ENCODE results near the gene THRAP3. TPM values are rescaled to one million over a fixed set of nuclear protein-coding genes. Genes with fewer than 3 reads are reported as not detected.

THRAP3 gene
- total RNA-seq, 5 donors from 2014 or later (not counting 1 experiment from before 2014, with no cell fraction given): 75.2 to 111 (median 101) TPM

DNA sequence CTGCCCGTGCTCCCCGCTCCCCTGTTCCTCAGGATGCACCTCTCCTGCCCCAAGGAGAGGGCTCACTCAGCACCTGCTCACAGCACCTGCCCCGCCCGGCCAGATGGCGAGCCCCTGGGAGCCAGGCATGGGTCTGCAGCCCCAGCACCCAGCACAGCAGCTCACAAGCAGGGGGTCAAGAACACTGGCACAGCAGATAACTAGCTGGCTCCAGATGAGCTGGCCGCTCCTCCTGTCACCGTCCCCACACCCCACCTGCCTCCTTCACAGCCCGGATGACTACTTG lies 120.1 kb downstream of the THRAP3 start:
- DNase-seq: no peak
- Histone ChIP-seq H3K36me3 (ENCODE audit: control insufficient read depth in 2 of 2, extremely low read depth in 1 of 2, insufficient read depth in 1 of 2, low read length in 1 of 2) (peaks cover 24 to 83% of the 10 kb centered on the region in 2 donors), H3K27ac (ENCODE audit: low read length) (no peak overlapping the region), H3K27me3 (replicated peaks in 1 of 2; ENCODE audit: control insufficient read depth in 2 of 2, extremely low read depth in 1 of 2, insufficient read depth in 2 of 2, low read length in 1 of 2) (no peaks in the 10 kb centered on the region), H3K4me1 (ENCODE audit: control insufficient read depth in 1 of 2, extremely low read depth in 1 of 2, insufficient read depth in 2 of 2, low read length in 2 of 2) (peaks cover 0 to 12% of the 10 kb centered on the region in 2 experiments), H3K9me3 (no peaks in the 10 kb centered on the region), H3K4me3 (ENCODE audit: control insufficient read depth in 1 of 2, extremely low read depth in 1 of 2, low read length in 1 of 2) (no peak overlapping the region)
- Mint-ChIP-seq H3K4me3 (no peak overlapping the region), H3K27ac (peak overlapping the region in 1 of 2 donors; percentile 69), H3K9me3 (no peaks in the 10 kb centered on the region), H3K4me1 (peaks cover 16 to 20% (median 20%) of the 10 kb centered on the region in 3 donors), H3K27me3 (no peaks in the 10 kb centered on the region), H3K36me3 (peaks cover 45% of the 10 kb centered on the region)
- POLR2A ChIA-PET: no interaction called here
- 92% methylated on average over 8 of the region's 8 CpGs for WGBS (ENCODE audit: insufficient coverage)
- no peak for ATAC-seq (replicated peaks in 1 of 4)
- CTCF ChIA-PET: interaction anchor here (0.6 to 2.7 kb wide), 4 partner anchors 10 to 52 kb away, joined by 3 to 24 read pairs (median 5); no protein-coding TSS in a partner anchor

DNA sequence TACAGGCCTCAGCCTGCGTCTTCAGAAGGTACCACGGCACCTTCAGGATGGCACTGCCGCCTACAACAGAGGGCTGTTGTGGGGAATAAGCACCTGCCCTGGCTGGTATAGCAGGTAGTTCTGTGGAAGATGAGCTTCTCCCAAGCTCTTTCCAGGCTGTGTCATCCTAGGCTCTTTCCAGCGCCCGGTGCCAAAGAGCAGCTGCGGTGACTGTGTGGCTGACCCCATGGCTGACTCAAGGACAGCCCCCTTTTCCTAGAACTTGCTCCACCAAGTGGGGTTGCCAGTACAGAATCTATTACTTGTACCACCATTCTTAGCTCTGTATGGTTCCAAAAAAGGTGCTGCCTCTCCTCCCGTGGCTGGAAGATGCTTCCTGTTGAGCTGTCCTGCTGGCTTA lies 121.1 kb downstream of the THRAP3 start:
- Histone ChIP-seq H3K4me1 (ENCODE audit: control insufficient read depth in 1 of 2, extremely low read depth in 1 of 2, insufficient read depth in 2 of 2, low read length in 2 of 2) (peaks cover 2 to 19% of the 10 kb centered on the region in 2 experiments), H3K27ac (ENCODE audit: low read length) (no peak overlapping the region), H3K27me3 (replicated peaks in 1 of 2; ENCODE audit: control insufficient read depth in 2 of 2, extremely low read depth in 1 of 2, insufficient read depth in 2 of 2, low read length in 1 of 2) (no peaks in the 10 kb centered on the region), H3K36me3 (ENCODE audit: control insufficient read depth in 2 of 2, extremely low read depth in 1 of 2, insufficient read depth in 1 of 2, low read length in 1 of 2) (peaks cover 19 to 76% of the 10 kb centered on the region in 2 donors), H3K4me3 (ENCODE audit: control insufficient read depth in 1 of 2, extremely low read depth in 1 of 2, low read length in 1 of 2) (no peak overlapping the region), H3K9me3 (no peaks in the 10 kb centered on the region)
- H3K4me3 Mint-ChIP-seq: no peak overlapping the region
- ChIA-PET CTCF (interaction anchor here in 1 of 2 donors (0.6 to 1.5 kb wide), 2 partner anchors 24 to 67 kb away, joined by 4 to 5 read pairs; no protein-coding TSS in a partner anchor), POLR2A (no interaction called here)
- no peak overlapping the region for H3K27ac Mint-ChIP-seq
- ATAC-seq (replicated peaks in 1 of 4): no peak
- peaks cover 15 to 22% (median 20%) of the 10 kb centered on the region in 3 donors for H3K4me1 Mint-ChIP-seq
- no peak for DNase-seq
- H3K9me3 Mint-ChIP-seq: no peaks in the 10 kb centered on the region
- 91% methylated on average over 4 of the region's 7 CpGs for WGBS (ENCODE audit: insufficient coverage)
- no peaks in the 10 kb centered on the region for H3K27me3 Mint-ChIP-seq
- H3K36me3 Mint-ChIP-seq: peaks cover 45% of the 10 kb centered on the region

DNA sequence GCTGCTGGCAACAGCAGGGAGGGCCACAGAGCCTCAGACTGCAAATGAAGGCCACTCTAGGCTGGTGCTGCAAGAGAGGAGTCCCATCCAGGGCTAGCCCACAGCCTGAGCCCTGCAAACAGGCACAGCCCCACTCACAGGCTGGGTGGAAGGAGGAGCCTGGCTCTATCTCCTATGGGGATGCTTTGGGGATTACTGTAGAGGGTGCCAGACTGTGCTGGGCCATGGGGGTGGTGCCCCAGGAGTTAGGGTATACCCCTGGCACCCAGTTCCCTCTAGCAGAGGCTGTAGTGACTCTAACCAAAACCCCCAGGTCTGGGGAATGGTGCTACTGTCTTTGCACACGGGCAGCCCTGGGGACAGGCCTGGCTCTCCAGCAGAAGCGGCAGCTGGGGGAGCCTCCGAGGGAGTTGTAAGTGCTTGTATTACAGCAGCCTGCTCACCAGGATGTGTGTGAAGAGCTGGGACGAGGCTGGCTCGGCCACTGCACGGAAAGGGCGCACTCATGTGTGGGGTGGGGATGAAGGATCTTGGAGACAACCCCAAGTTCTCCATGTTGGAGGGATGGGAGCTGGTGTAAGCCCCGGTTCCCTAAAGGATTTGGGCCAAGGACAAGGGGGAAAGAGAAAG lies 122.6 kb downstream of the THRAP3 start:
- peaks cover 14 to 64% of the 10 kb centered on the region in 2 donors for H3K36me3 ChIP-seq (ENCODE audit: control insufficient read depth in 2 of 2, extremely low read depth in 1 of 2, insufficient read depth in 1 of 2, low read length in 1 of 2)
- no peaks in the 10 kb centered on the region for H3K27me3 Mint-ChIP-seq
- H3K9me3 Mint-ChIP-seq: no peaks in the 10 kb centered on the region
- H3K4me1 Mint-ChIP-seq: peaks cover 30 to 36% (median 32%) of the 10 kb centered on the region in 3 donors
- no peak overlapping the region for H3K27ac ChIP-seq (ENCODE audit: low read length)
- H3K9me3 ChIP-seq: no peaks in the 10 kb centered on the region
- ChIA-PET CTCF (interaction anchor here in 1 of 2 donors (0.9 kb wide), 1 partner anchor 10 kb away, joined by 3 read pairs; no protein-coding TSS in a partner anchor), POLR2A (no interaction called here)
- ATAC-seq (replicated peaks in 1 of 4) (no peak), DNase-seq (no peak)
- H3K4me3 Mint-ChIP-seq: no peak overlapping the region
- no peak overlapping the region for H3K27ac Mint-ChIP-seq
- 95% methylated on average over 8 of the region's 8 CpGs for WGBS (ENCODE audit: insufficient coverage)
- peaks cover 2 to 34% of the 10 kb centered on the region in 2 experiments for H3K4me1 ChIP-seq (ENCODE audit: control insufficient read depth in 1 of 2, extremely low read depth in 1 of 2, insufficient read depth in 2 of 2, low read length in 2 of 2)
- H3K27me3 ChIP-seq (replicated peaks in 1 of 2; ENCODE audit: control insufficient read depth in 2 of 2, extremely low read depth in 1 of 2, insufficient read depth in 2 of 2, low read length in 1 of 2): no peaks in the 10 kb centered on the region
- peaks cover 38% of the 10 kb centered on the region for H3K36me3 Mint-ChIP-seq
- H3K4me3 ChIP-seq (ENCODE audit: control insufficient read depth in 1 of 2, extremely low read depth in 1 of 2, low read length in 1 of 2): no peak overlapping the region

DNA sequence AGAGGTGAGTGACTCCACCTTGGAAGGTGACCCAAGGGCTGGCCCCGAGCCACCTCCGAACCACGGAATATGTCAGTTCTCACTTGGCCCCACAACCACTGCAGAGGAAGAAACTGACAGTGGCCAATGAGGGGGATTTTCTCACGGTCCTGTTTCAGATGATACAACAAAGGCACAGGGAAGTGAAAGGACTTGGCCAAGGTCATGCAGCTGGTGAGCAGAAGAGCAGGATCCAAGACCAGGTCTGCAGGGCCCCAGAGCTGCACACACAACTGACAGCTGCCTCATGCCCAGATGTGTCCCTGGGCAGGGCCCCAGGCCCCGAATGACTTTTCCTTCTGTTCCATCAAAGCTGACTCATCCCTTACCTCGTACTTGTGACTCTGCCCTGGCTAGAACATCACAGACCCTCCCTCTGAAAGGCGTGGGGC lies 125.0 kb downstream of the THRAP3 start:
- Histone ChIP-seq H3K36me3 (ENCODE audit: control insufficient read depth in 2 of 2, extremely low read depth in 1 of 2, insufficient read depth in 1 of 2, low read length in 1 of 2) (peaks cover 12 to 57% of the 10 kb centered on the region in 2 donors), H3K4me1 (ENCODE audit: control insufficient read depth in 1 of 2, extremely low read depth in 1 of 2, insufficient read depth in 2 of 2, low read length in 2 of 2) (peaks cover 2 to 29% of the 10 kb centered on the region in 2 experiments), H3K27me3 (replicated peaks in 1 of 2; ENCODE audit: control insufficient read depth in 2 of 2, extremely low read depth in 1 of 2, insufficient read depth in 2 of 2, low read length in 1 of 2) (no peaks in the 10 kb centered on the region), H3K27ac (ENCODE audit: low read length) (no peak overlapping the region), H3K4me3 (ENCODE audit: control insufficient read depth in 1 of 2, extremely low read depth in 1 of 2, low read length in 1 of 2) (no peak overlapping the region), H3K9me3 (no peaks in the 10 kb centered on the region)
- ATAC-seq (replicated peaks in 1 of 4) (no peak), DNase-seq (no peak)
- Mint-ChIP-seq H3K4me1 (peaks cover 22 to 30% (median 25%) of the 10 kb centered on the region in 3 donors), H3K36me3 (peaks cover 41% of the 10 kb centered on the region), H3K4me3 (no peak overlapping the region), H3K27me3 (no peaks in the 10 kb centered on the region), H3K27ac (no peak overlapping the region), H3K9me3 (no peaks in the 10 kb centered on the region)
- ChIA-PET POLR2A (no interaction called here), CTCF (interaction anchor here in 1 of 2 donors (0.6 to 1.9 kb wide), 2 partner anchors 18 to 71 kb away, joined by 3 to 6 read pairs; no protein-coding TSS in a partner anchor)
- WGBS (ENCODE audit: insufficient coverage): 68% methylated on average over 5 of the region's 7 CpGs

DNA sequence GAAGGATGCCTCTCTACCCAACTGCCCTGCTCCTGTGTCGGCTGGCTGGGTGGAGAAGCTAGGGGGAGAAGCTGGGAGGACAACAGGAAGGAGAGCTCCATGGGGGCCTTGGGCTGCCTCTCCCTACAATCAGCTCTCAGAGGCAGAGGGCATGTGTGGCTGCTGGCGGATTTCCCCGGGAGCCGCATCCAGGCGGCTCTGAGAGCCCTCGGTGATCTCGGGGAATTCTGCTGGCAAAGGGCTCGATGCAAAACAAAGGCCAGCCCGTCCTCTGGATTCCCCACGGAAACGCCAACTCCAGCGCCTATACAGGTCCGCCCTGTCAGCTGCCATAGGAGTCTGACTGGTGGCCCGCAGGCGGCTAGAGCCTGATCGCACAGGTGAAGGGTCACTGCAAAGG lies 125.6 kb downstream of the THRAP3 start:
- peaks cover 14 to 58% of the 10 kb centered on the region in 2 donors for H3K36me3 ChIP-seq (ENCODE audit: control insufficient read depth in 2 of 2, extremely low read depth in 1 of 2, insufficient read depth in 1 of 2, low read length in 1 of 2)
- ChIA-PET POLR2A (no interaction called here), CTCF (interaction anchor here in 1 of 2 donors (1.8 to 1.9 kb wide), 2 partner anchors 17 to 19 kb away, joined by 6 to 7 read pairs; no protein-coding TSS in a partner anchor)
- H3K27me3 Mint-ChIP-seq: no peaks in the 10 kb centered on the region
- no peak overlapping the region for H3K27ac ChIP-seq (ENCODE audit: low read length)
- no peak overlapping the region for H3K27ac Mint-ChIP-seq
- peaks cover 19 to 29% (median 24%) of the 10 kb centered on the region in 3 donors for H3K4me1 Mint-ChIP-seq
- peak overlapping the region in 1 of 3 donors; percentile 61 for H3K4me3 Mint-ChIP-seq
- H3K27me3 ChIP-seq (replicated peaks in 1 of 2; ENCODE audit: control insufficient read depth in 2 of 2, extremely low read depth in 1 of 2, insufficient read depth in 2 of 2, low read length in 1 of 2): no peaks in the 10 kb centered on the region
- ATAC-seq (replicated peaks in 1 of 4) (no peak), DNase-seq (no peak)
- WGBS (ENCODE audit: insufficient coverage): 96% methylated on average over 15 of the region's 16 CpGs
- no peaks in the 10 kb centered on the region for H3K9me3 ChIP-seq
- H3K4me1 ChIP-seq (ENCODE audit: control insufficient read depth in 1 of 2, extremely low read depth in 1 of 2, insufficient read depth in 2 of 2, low read length in 2 of 2): peaks cover 2 to 29% of the 10 kb centered on the region in 2 experiments
- peaks cover 40% of the 10 kb centered on the region for H3K36me3 Mint-ChIP-seq
- no peaks in the 10 kb centered on the region for H3K9me3 Mint-ChIP-seq
- H3K4me3 ChIP-seq (ENCODE audit: control insufficient read depth in 1 of 2, extremely low read depth in 1 of 2, low read length in 1 of 2): no peak overlapping the region

DNA sequence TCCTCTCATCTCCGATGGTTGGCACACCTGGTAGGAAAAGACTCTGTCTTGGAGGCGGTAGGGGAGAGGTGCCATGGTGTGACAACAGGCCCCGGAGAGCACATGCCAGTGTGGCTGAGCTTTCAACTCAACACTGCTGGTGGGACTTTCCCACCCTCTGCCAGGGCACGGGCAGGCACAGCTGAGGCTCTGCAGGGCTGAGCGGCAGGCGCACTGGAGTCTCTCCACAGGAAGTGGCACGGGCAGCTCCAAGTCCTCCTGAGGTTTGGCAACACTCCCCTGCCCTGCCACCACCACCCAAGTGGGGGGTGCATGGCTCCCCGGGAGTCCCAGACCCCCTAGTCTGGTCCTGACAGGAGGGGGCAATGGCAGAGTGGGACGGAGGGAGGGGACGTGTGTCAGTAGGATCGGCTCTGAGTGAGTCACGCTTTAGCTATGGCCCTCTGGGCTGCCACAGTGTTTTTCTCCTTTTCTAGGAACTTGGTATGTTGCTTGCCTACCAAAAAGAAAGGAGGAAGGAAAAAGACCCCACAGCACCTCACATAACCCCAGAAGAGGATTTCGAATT lies 126.5 kb downstream of the THRAP3 start:
- CTCF ChIA-PET: interaction anchor here (1.8 to 2.3 kb wide), 3 partner anchors 16 to 18 kb away, joined by 6 to 12 read pairs (median 7); no protein-coding TSS in a partner anchor
- Histone ChIP-seq H3K4me3 (ENCODE audit: control insufficient read depth in 1 of 2, extremely low read depth in 1 of 2, low read length in 1 of 2) (no peak overlapping the region), H3K27me3 (replicated peaks in 1 of 2; ENCODE audit: control insufficient read depth in 2 of 2, extremely low read depth in 1 of 2, insufficient read depth in 2 of 2, low read length in 1 of 2) (no peaks in the 10 kb centered on the region), H3K4me1 (ENCODE audit: control insufficient read depth in 1 of 2, extremely low read depth in 1 of 2, insufficient read depth in 2 of 2, low read length in 2 of 2) (peaks cover 2 to 29% of the 10 kb centered on the region in 2 experiments), H3K36me3 (ENCODE audit: control insufficient read depth in 2 of 2, extremely low read depth in 1 of 2, insufficient read depth in 1 of 2, low read length in 1 of 2) (peaks cover 21 to 57% of the 10 kb centered on the region in 2 donors), H3K27ac (ENCODE audit: low read length) (peak overlapping the region; percentile 8), H3K9me3 (no peaks in the 10 kb centered on the region)
- H3K9me3 Mint-ChIP-seq: no peaks in the 10 kb centered on the region
- peak overlapping the region in 1 of 3 donors; percentile 61 for H3K4me3 Mint-ChIP-seq
- POLR2A ChIA-PET: interaction anchor here in 1 of 2 donors (1.2 kb wide), 1 partner anchor 47 kb away, joined by 3 read pairs; the partner anchor contains the start of gene LSM10
- DNase-seq (peak; percentile 14 to 78 (median 56)), ATAC-seq (replicated peaks in 1 of 4) (peak; percentile 89 to 100 (median 94))
- peak overlapping the region; percentile 88 to 91 for H3K27ac Mint-ChIP-seq
- no peaks in the 10 kb centered on the region for H3K27me3 Mint-ChIP-seq
- WGBS (ENCODE audit: insufficient coverage): 21% methylated on average over 7 of the region's 13 CpGs
- H3K4me1 Mint-ChIP-seq: peaks cover 16 to 29% (median 24%) of the 10 kb centered on the region in 3 donors
- H3K36me3 Mint-ChIP-seq: peaks cover 43% of the 10 kb centered on the region
